ENCODE measurements around the gene CHMP4A. TPM values are rescaled to one million over a fixed set of nuclear protein-coding genes. Genes with fewer than 3 reads are reported as not detected.

CHMP4A gene
- total and polyA plus RNA-seq, 2 of the 13 experiments (the other 11 are each of a cell fraction or from before 2014, with no cell fraction given), result 83.6 to 113 TPM

- TF ChIP-seq ZNF784 (CRISPR knock-in tag; IDR thresholded peaks at IDR 0.05; ENCODE audit: borderline replicate concordance), result no peak
- TF ChIP-seq HMG20B (CRISPR knock-in tag; conservative IDR thresholded peaks at IDR 0.05), result no peak
- peak; percentile 80; the same call in 1 of the 2 replicates for TF ChIP-seq ZNF800 (CRISPR knock-in tag; IDR thresholded peaks at IDR 0.05)
- no peak for TF ChIP-seq WIZ (CRISPR knock-in tag; IDR thresholded peaks at IDR 0.05)
- TF ChIP-seq ZMYM4 (CRISPR knock-in tag; IDR thresholded peaks at IDR 0.05), result 0 out of 2 replicates have a peak, but pooled peaks have one; percentile 40
- TF ChIP-seq ZNF788 (CRISPR knock-in tag; IDR thresholded peaks at IDR 0.05; ENCODE audit: borderline replicate concordance), result 0 out of 2 replicates have a peak, but pooled peaks have one; percentile 25
- no peak; a peak in 1 of 4 replicates for TF ChIP-seq KLF16 (CRISPR knock-in tag; IDR thresholded peaks at IDR 0.05)
- TF ChIP-seq NR2C2 (CRISPR knock-in tag; IDR thresholded peaks at IDR 0.05; ENCODE audit: borderline replicate concordance), result 0 out of 2 replicates have a peak, but pooled peaks have one; percentile 14
- TF ChIP-seq MLXIP (CRISPR knock-in tag; IDR thresholded peaks at IDR 0.05; ENCODE audit: borderline replicate concordance), result peak; percentile 73; the same call in 1 of the 2 replicates
- TF ChIP-seq MYPOP (CRISPR knock-in tag; IDR thresholded peaks at IDR 0.05), result no peak
- peak; percentile 73 for TF ChIP-seq PRPF4 (IDR thresholded peaks at IDR 0.05; ENCODE audit: low read depth, low read length, poor library complexity, severe bottlenecking)
- peak; percentile 76; the same call in 1 of the 2 replicates for TF ChIP-seq ZBTB39 (CRISPR knock-in tag; IDR thresholded peaks at IDR 0.05)
- TF ChIP-seq TIGD3 (CRISPR knock-in tag; IDR thresholded peaks at IDR 0.05; ENCODE audit: borderline replicate concordance), result no peak
- no peak for TF ChIP-seq NFYC (CRISPR knock-in tag; IDR thresholded peaks at IDR 0.05)
- TF ChIP-seq ZNF264 (CRISPR knock-in tag; IDR thresholded peaks at IDR 0.05), result peak; percentile 74; the same call in 1 of the 2 replicates
- TF ChIP-seq CBX1 (IDR thresholded peaks at IDR 0.05; ENCODE audit: low read depth), result peak; percentile 25
Observed at GRCh38 chr14:24196071-24197055, 16.9 kb downstream of the CHMP4A start (continued).

Data from HepG2 (cell line).